K562 (cell line): Measurements from ENCODE around the gene GYS1. TPM values are rescaled to one million over a fixed set of nuclear protein-coding genes. Genes with fewer than 3 reads are reported as not detected.

ENCODE experiments used
- CEBPB ChIP-seq: fragments of 450-650 bp; IDR thresholded peaks from 2 replicates; pipeline ENCODE4 v1.6.1; 2016; ENCODE audit warnings: missing genetic modification characterization, missing compliant biosample characterization
- HMG20A ChIP-seq: fragments of 450-650 bp; formaldehyde crosslinking; conservative IDR thresholded peaks from 2 replicates; pipeline ENCODE4 v1.4.0; 2020; ENCODE audit warnings: mild to moderate bottlenecking, mixed read lengths
- HNRNPL ChIP-seq: fragments of 200-400 bp; formaldehyde crosslinking; IDR thresholded peaks from 2 replicates; pipeline ENCODE4 v1.6.1; 2017; ENCODE audit warnings: low read depth, mild to moderate bottlenecking, low read length
- MEF2A ChIP-seq: IDR thresholded peaks from 2 replicates; pipeline ENCODE4 v1.6.1; 2011; ENCODE audit warnings: low read depth, mild to moderate bottlenecking, low read length, moderate library complexity; ENCODE audit not compliant: control insufficient read depth
- NFXL1 ChIP-seq: fragments of 450-650 bp; formaldehyde crosslinking; IDR thresholded peaks from 2 replicates; pipeline ENCODE4 v1.4.0; 2021; ENCODE audit warnings: mild to moderate bottlenecking
- POLR2H ChIP-seq: IDR thresholded peaks from 2 replicates; pipeline ENCODE4 v1.6.1; 2016; ENCODE audit warnings: missing genetic modification characterization, low read depth, mild to moderate bottlenecking, control low read depth, missing compliant biosample characterization, moderate library complexity
- SREBF1 ChIP-seq: fragments of 150-350 bp; IDR thresholded peaks from 2 replicates; pipeline ENCODE4 v1.6.1; 2014; ENCODE audit warnings: antibody characterized with exemption, low read depth, low read length, borderline replicate concordance
- TBP ChIP-seq: optimal IDR thresholded peaks from 2 replicates; pipeline ENCODE3; 2011; ENCODE audit warnings: low read depth, low read length, improper control_type of control experiment
- ZBTB11 ChIP-seq, 3 experiments: fragments of 200-800 bp in 1 of 3; fragments of 250-450 bp in 1 of 3; fragments of 450-650 bp in 1 of 3; sonication (Bioruptor Pico) in 1 of 3; sonication (Bioruptor generic) in 1 of 3; formaldehyde crosslinking in 1 of 3; IDR thresholded peaks; 2 replicates each; pipeline versions ENCODE4 v1.6.1 to v1.8.0; 2016 to 2022; ENCODE audit warnings: mild to moderate bottlenecking in 2 of 3, missing genetic modification characterization in 2 of 3, missing compliant biosample characterization in 1 of 3, moderate library complexity in 1 of 3
- ZNF12 ChIP-seq: sonication (generic); formaldehyde crosslinking; IDR thresholded peaks from 2 replicates; pipeline ENCODE4 v1.4.0; 2020; ENCODE audit warnings: mild to moderate bottlenecking, missing genetic modification reagents
- ZNF197 ChIP-seq: fragments of 200-800 bp; sonication (Bioruptor generic); IDR thresholded peaks from 2 replicates; pipeline ENCODE4 v1.6.1; 2016; ENCODE audit warnings: low read depth, missing genetic modification characterization, missing compliant biosample characterization
- ZNF561 ChIP-seq: fragments of 450-650 bp; formaldehyde crosslinking; conservative IDR thresholded peaks from 2 replicates; pipeline ENCODE4 v1.4.0; 2020; ENCODE audit warnings: mild to moderate bottlenecking, moderate library complexity
- polyA plus RNA-seq, 8 experiments: library from polyadenylated mRNA; depleted of rRNA in 4 of 8; stranded (reverse) in 5 of 8; unstranded in 3 of 8; fragments of >200 nt; fragmentation: Nextera tagmentation in 2 of 8; fragmentation: Illumina TruSeq in 1 of 8; extraction: Ambion mirVana in 2 of 8; extraction: Trizol in 1 of 8; gene quantifications; 2 replicates each; pipeline versions ENCODE4 v1.2.1 to v1.2.3, GENCODE V29; 2011 to 2014; ENCODE audit warnings: inconsistent platforms in 1 of 8, missing spikeins in 1 of 8
- total RNA-seq, 7 experiments: library from RNA; depleted of rRNA in 6 of 7; stranded (reverse); fragments of >200 nt in 6 of 7; fragmentation: Illumina TruSeq in 2 of 7; extraction: Trizol in 2 of 7; gene quantifications; 2 replicates each; pipeline versions ENCODE4 v1.2.1 to v1.2.3, GENCODE V29; 2011 to 2021; ENCODE audit warnings: low replicate concordance in 1 of 7
- TF ChIP-seq, protein P1 (sequence below), 2 experiments: fragments of 450-650 bp in 1 of 2; sonication (generic) in 1 of 2; formaldehyde crosslinking in 1 of 2; IDR thresholded peaks; 2 replicates each; pipeline versions ENCODE4 v1.7.1 to v1.9.0; 2016 to 2022; ENCODE audit warnings: inconsistent platforms in 1 of 2, mild to moderate bottlenecking in 1 of 2, missing genetic modification reagents in 1 of 2

GYS1 gene
- total and polyA plus RNA-seq, 9 of the 15 experiments (the other 6 are each of a cell fraction or from before 2014, with no cell fraction given): 1.9 to 31.1 (median 15.2) TPM

DNA sequence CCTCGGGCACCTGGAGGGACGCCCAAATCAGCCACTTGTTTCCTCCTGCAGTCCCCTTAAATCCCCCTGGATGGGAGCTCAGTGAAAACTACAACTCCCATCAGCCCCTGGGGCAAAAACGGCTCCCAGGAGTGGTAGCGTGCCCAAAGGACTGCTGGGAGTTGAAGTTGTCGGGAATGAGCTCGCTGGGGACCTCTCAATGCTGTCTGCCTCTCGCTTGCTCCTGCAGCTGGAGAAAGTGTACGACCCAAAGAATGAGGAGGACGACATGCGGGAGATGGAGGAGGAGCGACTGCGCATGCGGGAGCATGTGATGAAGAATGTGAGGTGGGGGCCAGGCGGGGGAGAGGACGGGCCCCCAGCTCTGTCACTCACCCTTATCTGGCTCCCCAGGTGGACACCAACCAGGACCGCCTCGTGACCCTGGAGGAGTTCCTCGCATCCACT lies 74.3 kb downstream of the GYS1 start (continued):
- TF ChIP-seq ZBTB11 (CRISPR knock-in tag; IDR thresholded peaks at IDR 0.05) (peak in 1 of 3 experiments; percentile 55; a peak in 2 of 6 replicates), NFXL1 (CRISPR knock-in tag) (no peak), CEBPB (tag) (no peak), ZNF561 (CRISPR knock-in tag) (no peak), HMG20A (CRISPR knock-in tag) (no peak), SREBF1 (no peak), ZNF12 (CRISPR knock-in tag) (no peak), POLR2H (tag) (no peak), TBP (no peak), ZNF197 (CRISPR knock-in tag) (peak; percentile 85; the same call in 1 of the 2 replicates), HNRNPL (no peak), MEF2A (no peak)
- TF ChIP-seq, protein P1, sequence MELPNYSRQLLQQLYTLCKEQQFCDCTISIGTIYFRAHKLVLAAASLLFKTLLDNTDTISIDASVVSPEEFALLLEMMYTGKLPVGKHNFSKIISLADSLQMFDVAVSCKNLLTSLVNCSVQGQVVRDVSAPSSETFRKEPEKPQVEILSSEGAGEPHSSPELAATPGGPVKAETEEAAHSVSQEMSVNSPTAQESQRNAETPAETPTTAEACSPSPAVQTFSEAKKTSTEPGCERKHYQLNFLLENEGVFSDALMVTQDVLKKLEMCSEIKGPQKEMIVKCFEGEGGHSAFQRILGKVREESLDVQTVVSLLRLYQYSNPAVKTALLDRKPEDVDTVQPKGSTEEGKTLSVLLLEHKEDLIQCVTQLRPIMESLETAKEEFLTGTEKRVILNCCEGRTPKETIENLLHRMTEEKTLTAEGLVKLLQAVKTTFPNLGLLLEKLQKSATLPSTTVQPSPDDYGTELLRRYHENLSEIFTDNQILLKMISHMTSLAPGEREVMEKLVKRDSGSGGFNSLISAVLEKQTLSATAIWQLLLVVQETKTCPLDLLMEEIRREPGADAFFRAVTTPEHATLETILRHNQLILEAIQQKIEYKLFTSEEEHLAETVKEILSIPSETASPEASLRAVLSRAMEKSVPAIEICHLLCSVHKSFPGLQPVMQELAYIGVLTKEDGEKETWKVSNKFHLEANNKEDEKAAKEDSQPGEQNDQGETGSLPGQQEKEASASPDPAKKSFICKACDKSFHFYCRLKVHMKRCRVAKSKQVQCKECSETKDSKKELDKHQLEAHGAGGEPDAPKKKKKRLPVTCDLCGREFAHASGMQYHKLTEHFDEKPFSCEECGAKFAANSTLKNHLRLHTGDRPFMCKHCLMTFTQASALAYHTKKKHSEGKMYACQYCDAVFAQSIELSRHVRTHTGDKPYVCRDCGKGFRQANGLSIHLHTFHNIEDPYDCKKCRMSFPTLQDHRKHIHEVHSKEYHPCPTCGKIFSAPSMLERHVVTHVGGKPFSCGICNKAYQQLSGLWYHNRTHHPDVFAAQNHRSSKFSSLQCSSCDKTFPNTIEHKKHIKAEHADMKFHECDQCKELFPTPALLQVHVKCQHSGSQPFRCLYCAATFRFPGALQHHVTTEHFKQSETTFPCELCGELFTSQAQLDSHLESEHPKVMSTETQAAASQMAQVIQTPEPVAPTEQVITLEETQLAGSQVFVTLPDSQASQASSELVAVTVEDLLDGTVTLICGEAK (IDR thresholded peaks at IDR 0.05): peak; percentile 38; the same call in 1 of the 2 replicates
- TF ChIP-seq, protein P1 (CRISPR knock-in tag; IDR thresholded peaks at IDR 0.05): no peak
